ENCODE measurements around the gene CHST9. TPM values are rescaled to one million over a fixed set of nuclear protein-coding genes. Genes with fewer than 3 reads are reported as not detected.

CHST9 gene
- total and polyA plus RNA-seq, 2 experiments from 2014 or later = 15.5 to 16.8 TPM

DNA sequence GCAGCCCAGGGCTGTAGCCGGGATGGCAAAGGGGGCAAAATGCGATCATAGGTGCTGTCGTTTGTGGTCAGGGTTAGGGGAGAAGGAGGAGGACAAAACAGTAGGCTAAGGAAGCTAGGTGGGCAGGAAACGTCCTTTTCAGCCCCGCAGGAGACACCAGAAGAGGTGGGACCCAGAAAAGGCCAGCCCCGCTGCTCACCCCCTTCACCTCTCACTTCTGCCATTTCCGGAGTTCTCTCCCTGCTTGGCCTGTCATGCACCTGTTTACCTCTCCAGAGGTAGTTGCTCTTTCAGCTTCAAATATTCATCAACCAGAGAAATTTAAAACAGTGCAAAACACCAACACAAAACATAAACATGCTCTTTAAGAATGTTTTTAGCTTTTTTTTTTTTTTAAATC, 320.4 kb downstream of the CHST9 start:
- Histone ChIP-seq H3K9me2 (ENCODE audit: insufficient read depth) (no peaks in the 10 kb centered on the region; the same call in 1 of the 2 replicates), H3K27ac (ENCODE audit: low read depth) (no peak overlapping the region), H3K4me3 (peak overlapping the region; percentile 61; the same call in 1 of the 2 replicates), H3K4me2 (peak overlapping the region; percentile 86), H3K27me3 (ENCODE audit: insufficient read depth) (peaks cover 12% of the 10 kb centered on the region; the same call in 1 of the 2 replicates), H3K36me3 (ENCODE audit: insufficient read depth) (no peaks in the 10 kb centered on the region), H4K20me1 (replicated peaks; ENCODE audit: insufficient read depth) (no peaks in the 10 kb centered on the region), H3K4me1 (ENCODE audit: insufficient read depth) (peaks cover 30% of the 10 kb centered on the region), H3K79me2 (replicated peaks; ENCODE audit: insufficient read depth) (no peaks in the 10 kb centered on the region), H3F3A (replicated peaks; ENCODE audit: low read depth) (no peaks in the 10 kb centered on the region; the same call in 1 of the 2 replicates), H2AFZ (peak overlapping the region; percentile 73; the same call in 1 of the 2 replicates)
- Mint-ChIP-seq H3K4me3 (peak overlapping the region; percentile 26; the same call in 1 of the 3 replicates), H3K27ac (no peak overlapping the region), H3K36me3 (ENCODE audit: low read depth) (no peaks in the 10 kb centered on the region), H3K27me3 (ENCODE audit: insufficient read depth, low read depth, poor library complexity) (peaks cover 5% of the 10 kb centered on the region), H3K4me1 (peaks cover 39% of the 10 kb centered on the region), H3K9me3 (no peaks in the 10 kb centered on the region)
- peak; percentile 9 for ATAC-seq
- no peak for TF ChIP-seq STAT1 (IDR thresholded peaks at IDR 0.05; ENCODE audit: unreplicated experiment)
- peak; percentile 15 for DNase-seq (ENCODE audit: low spot score)

DNA sequence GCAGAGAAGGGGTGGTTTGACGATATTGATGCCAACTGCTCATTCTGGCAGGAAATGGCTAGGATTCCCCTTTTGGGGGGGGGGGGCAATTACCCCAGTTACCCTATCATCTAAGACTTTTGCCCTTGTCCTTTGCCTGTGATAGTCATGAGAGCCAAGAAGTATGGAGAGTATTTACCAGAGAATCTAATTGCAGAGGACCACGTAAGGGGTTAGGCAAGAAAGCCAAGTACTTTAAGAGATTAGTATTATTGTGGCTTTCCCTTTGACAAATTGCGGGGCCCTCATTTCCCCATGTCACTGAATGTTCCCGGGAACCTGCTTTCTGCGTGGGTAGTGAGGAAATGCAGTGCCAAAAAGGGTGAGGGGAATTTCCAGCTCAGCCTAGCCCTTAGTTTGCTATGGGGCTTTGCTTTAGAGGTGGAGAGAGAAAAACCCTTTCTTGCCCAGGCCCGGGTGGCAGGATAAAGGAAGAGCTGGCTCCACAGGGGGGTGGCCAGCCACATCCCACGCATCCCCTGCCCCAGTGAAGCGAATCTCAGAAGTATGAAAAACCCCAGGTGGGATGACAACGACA, 321.1 kb downstream of the CHST9 start:
- peaks cover 39% of the 10 kb centered on the region for H3K4me1 Mint-ChIP-seq
- H3K4me1 ChIP-seq (ENCODE audit: insufficient read depth) = peaks cover 30% of the 10 kb centered on the region
- DNase-seq (ENCODE audit: low spot score) (peak; percentile 24), ATAC-seq (peak; percentile 17)
- H3K9me2 ChIP-seq (ENCODE audit: insufficient read depth) = no peaks in the 10 kb centered on the region; the same call in 1 of the 2 replicates
- peak overlapping the region; percentile 61 for H3K4me3 ChIP-seq
- peak overlapping the region; percentile 86 for H3K4me2 ChIP-seq
- peaks cover 5% of the 10 kb centered on the region for H3K27me3 Mint-ChIP-seq (ENCODE audit: insufficient read depth, low read depth, poor library complexity)
- H4K20me1 ChIP-seq (replicated peaks; ENCODE audit: insufficient read depth) = no peaks in the 10 kb centered on the region
- no peaks in the 10 kb centered on the region for H3K36me3 ChIP-seq (ENCODE audit: insufficient read depth)
- H2AFZ ChIP-seq = peak overlapping the region; percentile 97
- no peak overlapping the region for H3K27ac ChIP-seq (ENCODE audit: low read depth)
- H3K9me3 Mint-ChIP-seq = no peaks in the 10 kb centered on the region
- peak overlapping the region; percentile 76 for H3K4me3 Mint-ChIP-seq
- H3K79me2 ChIP-seq (replicated peaks; ENCODE audit: insufficient read depth) = no peaks in the 10 kb centered on the region
- peaks cover 12% of the 10 kb centered on the region; the same call in 1 of the 2 replicates for H3K27me3 ChIP-seq (ENCODE audit: insufficient read depth)
- no peaks in the 10 kb centered on the region for H3K36me3 Mint-ChIP-seq (ENCODE audit: low read depth)
- no peak overlapping the region for H3K27ac Mint-ChIP-seq
- H3F3A ChIP-seq (replicated peaks; ENCODE audit: low read depth) = no peaks in the 10 kb centered on the region; the same call in 1 of the 2 replicates
- TF ChIP-seq, protein P1, sequence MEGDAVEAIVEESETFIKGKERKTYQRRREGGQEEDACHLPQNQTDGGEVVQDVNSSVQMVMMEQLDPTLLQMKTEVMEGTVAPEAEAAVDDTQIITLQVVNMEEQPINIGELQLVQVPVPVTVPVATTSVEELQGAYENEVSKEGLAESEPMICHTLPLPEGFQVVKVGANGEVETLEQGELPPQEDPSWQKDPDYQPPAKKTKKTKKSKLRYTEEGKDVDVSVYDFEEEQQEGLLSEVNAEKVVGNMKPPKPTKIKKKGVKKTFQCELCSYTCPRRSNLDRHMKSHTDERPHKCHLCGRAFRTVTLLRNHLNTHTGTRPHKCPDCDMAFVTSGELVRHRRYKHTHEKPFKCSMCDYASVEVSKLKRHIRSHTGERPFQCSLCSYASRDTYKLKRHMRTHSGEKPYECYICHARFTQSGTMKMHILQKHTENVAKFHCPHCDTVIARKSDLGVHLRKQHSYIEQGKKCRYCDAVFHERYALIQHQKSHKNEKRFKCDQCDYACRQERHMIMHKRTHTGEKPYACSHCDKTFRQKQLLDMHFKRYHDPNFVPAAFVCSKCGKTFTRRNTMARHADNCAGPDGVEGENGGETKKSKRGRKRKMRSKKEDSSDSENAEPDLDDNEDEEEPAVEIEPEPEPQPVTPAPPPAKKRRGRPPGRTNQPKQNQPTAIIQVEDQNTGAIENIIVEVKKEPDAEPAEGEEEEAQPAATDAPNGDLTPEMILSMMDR (conservative IDR thresholded peaks at IDR 0.05; ENCODE audit: low read depth in 2 of 2) = no peak
- TF ChIP-seq, protein P2, sequence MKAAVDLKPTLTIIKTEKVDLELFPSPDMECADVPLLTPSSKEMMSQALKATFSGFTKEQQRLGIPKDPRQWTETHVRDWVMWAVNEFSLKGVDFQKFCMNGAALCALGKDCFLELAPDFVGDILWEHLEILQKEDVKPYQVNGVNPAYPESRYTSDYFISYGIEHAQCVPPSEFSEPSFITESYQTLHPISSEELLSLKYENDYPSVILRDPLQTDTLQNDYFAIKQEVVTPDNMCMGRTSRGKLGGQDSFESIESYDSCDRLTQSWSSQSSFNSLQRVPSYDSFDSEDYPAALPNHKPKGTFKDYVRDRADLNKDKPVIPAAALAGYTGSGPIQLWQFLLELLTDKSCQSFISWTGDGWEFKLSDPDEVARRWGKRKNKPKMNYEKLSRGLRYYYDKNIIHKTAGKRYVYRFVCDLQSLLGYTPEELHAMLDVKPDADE (IDR thresholded peaks at IDR 0.05) = no peak
- no peak for TF ChIP-seq EZH2 (IDR thresholded peaks at IDR 0.05; ENCODE audit: low read depth, unreplicated experiment)
- no peak for TF ChIP-seq ZNF331 (CRISPR knock-in tag; IDR thresholded peaks at IDR 0.05; ENCODE audit: low read depth)
- TF ChIP-seq, protein P3, sequence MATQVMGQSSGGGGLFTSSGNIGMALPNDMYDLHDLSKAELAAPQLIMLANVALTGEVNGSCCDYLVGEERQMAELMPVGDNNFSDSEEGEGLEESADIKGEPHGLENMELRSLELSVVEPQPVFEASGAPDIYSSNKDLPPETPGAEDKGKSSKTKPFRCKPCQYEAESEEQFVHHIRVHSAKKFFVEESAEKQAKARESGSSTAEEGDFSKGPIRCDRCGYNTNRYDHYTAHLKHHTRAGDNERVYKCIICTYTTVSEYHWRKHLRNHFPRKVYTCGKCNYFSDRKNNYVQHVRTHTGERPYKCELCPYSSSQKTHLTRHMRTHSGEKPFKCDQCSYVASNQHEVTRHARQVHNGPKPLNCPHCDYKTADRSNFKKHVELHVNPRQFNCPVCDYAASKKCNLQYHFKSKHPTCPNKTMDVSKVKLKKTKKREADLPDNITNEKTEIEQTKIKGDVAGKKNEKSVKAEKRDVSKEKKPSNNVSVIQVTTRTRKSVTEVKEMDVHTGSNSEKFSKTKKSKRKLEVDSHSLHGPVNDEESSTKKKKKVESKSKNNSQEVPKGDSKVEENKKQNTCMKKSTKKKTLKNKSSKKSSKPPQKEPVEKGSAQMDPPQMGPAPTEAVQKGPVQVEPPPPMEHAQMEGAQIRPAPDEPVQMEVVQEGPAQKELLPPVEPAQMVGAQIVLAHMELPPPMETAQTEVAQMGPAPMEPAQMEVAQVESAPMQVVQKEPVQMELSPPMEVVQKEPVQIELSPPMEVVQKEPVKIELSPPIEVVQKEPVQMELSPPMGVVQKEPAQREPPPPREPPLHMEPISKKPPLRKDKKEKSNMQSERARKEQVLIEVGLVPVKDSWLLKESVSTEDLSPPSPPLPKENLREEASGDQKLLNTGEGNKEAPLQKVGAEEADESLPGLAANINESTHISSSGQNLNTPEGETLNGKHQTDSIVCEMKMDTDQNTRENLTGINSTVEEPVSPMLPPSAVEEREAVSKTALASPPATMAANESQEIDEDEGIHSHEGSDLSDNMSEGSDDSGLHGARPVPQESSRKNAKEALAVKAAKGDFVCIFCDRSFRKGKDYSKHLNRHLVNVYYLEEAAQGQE (IDR thresholded peaks at IDR 0.05; ENCODE audit: unreplicated experiment) = no peak
- no peak for TF ChIP-seq STAT1 (IDR thresholded peaks at IDR 0.05; ENCODE audit: unreplicated experiment)
- TF ChIP-seq EZH2phosphoT487 (IDR thresholded peaks at IDR 0.05; ENCODE audit: unreplicated experiment) = no peak
- no peak for TF ChIP-seq ZNF114 (CRISPR knock-in tag; IDR thresholded peaks at IDR 0.05)
